Endodermal cell (in vitro differentiated cells): ENCODE data around the gene TDRD10. TPM values are rescaled to one million over a fixed set of nuclear protein-coding genes. Genes with fewer than 3 reads are reported as not detected.

Experiments used
- DNase-seq: peaks from one replicate; pipeline ENCODE4 v3.0.0-alpha.2; 2017
- H3K27ac ChIP-seq: 2 replicates; pipeline ENCODE4 v1.5.1; 2013; ENCODE audit warnings: mild to moderate bottlenecking, low read depth, low read length, moderate library complexity
- H3K27me3 ChIP-seq: 2 replicates; pipeline ENCODE4 v1.6.1; 2013; ENCODE audit warnings: mild to moderate bottlenecking, low read length, moderate library complexity; ENCODE audit not compliant: insufficient read depth, control insufficient read depth, poor library complexity, severe bottlenecking
- H3K36me3 ChIP-seq: 2 replicates; pipeline ENCODE4 v1.7.0; 2013; ENCODE audit warnings: mild to moderate bottlenecking, low read length, moderate library complexity; ENCODE audit not compliant: control insufficient read depth, insufficient read depth
- H3K4me1 ChIP-seq: one replicate; pipeline ENCODE4 v1.7.0; 2013; ENCODE audit warnings: low read length; ENCODE audit not compliant: control insufficient read depth, insufficient read depth
- H3K4me3 ChIP-seq: 2 replicates; pipeline ENCODE4 v1.5.1; 2013; ENCODE audit warnings: mild to moderate bottlenecking, low read length, moderate library complexity
- H3K9ac ChIP-seq: 2 replicates; pipeline ENCODE4 v1.6.1; 2013; ENCODE audit warnings: mild to moderate bottlenecking, low read length, moderate library complexity; ENCODE audit not compliant: poor library complexity, severe bottlenecking; ENCODE audit errors: extremely low read depth
- H3K9me3 ChIP-seq: 2 replicates; pipeline ENCODE4 v1.6.1; 2013; ENCODE audit warnings: mild to moderate bottlenecking, low read length, moderate library complexity; ENCODE audit not compliant: control insufficient read depth
- H3K27ac Mint-ChIP-seq: 2 replicates; pipeline ENCODE4 v1.8.0; 2020; ENCODE audit warnings: mixed read lengths
- H3K27me3 Mint-ChIP-seq: 2 replicates; pipeline ENCODE4 v1.8.0; 2021; ENCODE audit warnings: mild to moderate bottlenecking, mixed read lengths; ENCODE audit not compliant: insufficient read depth
- H3K36me3 Mint-ChIP-seq: 2 replicates; pipeline ENCODE4 v1.8.0; 2020; ENCODE audit warnings: low read depth, mixed read lengths
- H3K4me1 Mint-ChIP-seq: 2 replicates; pipeline ENCODE4 v1.8.0; 2020; ENCODE audit warnings: mixed read lengths
- H3K4me3 Mint-ChIP-seq: 2 replicates; pipeline ENCODE4 v1.8.0; 2020; ENCODE audit warnings: mild to moderate bottlenecking, moderate library complexity, mixed read lengths
- H3K9me3 Mint-ChIP-seq: 2 replicates; pipeline ENCODE4 v1.8.0; 2020; ENCODE audit warnings: mild to moderate bottlenecking, mixed read lengths
- WGBS, 2 experiments: methylation state at CpG; one replicate each; pipeline versions ENCODE4 v1.1.5 to v1.1.7; 2013; ENCODE audit warnings: missing lambda C conversion rate in 2 of 2, mixed read lengths in 1 of 2; ENCODE audit not compliant: insufficient coverage in 1 of 2, insufficient read length in 1 of 2; 5-methylcytosine and 5-hydroxymethylcytosine counted together
- total RNA-seq, 2 donors: library from RNA; stranded (reverse); fragmentation: NEBNext Ultra II Directional in 1 of 2; extraction: Animal tissue kit (Norgen Biotek cat#: 25700) in 1 of 2; gene quantifications; 2 replicates in 1 of 2; 3 replicates in 1 of 2; pipeline ENCODE4 v1.2.1, GENCODE V29; 2021
- TF ChIP-seq, protein P1 (sequence below): fragments of 200-600 bp; sonication (generic); conservative IDR thresholded peaks from 2 replicates; pipeline ENCODE4 v1.5.0; 2021; ENCODE audit warnings: antibody characterized with exemption, mild to moderate bottlenecking

The TDRD10 gene
- total RNA-seq, 2 donors from 2014 or later = not detected

DNA sequence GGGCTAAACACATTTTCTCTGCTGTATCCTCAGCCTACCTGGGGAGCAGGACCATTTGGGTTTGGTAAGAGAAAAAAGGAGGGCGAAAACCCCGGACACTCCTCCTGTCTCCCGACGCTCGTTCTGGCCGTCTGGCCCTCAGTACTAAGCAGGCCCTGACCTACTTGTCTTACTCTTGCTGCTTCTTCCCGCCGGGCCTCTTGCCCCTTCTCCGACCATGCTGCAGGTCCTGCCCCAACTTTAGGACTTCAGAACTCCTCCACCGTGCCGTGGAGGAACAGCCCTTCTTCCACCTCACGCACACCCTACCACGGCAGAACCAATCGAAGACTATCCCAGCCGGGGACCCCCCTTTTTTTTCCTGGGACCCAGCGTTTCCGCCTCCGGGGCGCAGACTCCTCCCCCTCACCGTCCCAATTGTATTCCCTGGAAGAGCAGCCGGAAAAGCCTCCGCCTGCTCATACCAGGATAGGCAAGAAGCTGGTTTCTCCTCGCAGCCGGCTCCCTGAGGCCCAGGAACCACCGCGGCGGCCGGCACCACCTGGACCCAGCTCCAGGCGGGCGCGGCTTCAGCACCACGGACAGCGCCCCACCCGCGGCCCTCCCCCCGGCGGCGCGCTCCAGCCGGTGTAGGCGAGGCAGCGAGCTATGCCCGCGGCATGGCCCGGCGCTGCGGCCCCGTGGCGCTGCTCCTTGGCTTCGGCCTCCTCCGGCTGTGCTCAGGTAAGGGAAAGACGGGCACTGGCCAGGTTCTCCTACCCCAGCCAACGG lies 65.6 kb downstream of the TDRD10 start, which contains the start of gene CHRNB2:
Gene CHRNB2, plus strand, starts transcription at position 393 of the 771 bp plus-strand sequence. Its CDS starts 267 bp downstream, at position 660.
- Histone ChIP-seq H3K9ac (no peak within 1 kb of the TSS), H3K27me3 (peaks cover 47% of the 10 kb centered on the region), H3K4me3 (peak within 1 kb of the TSS; percentile 74), H3K27ac (no peak within 1 kb of the TSS), H3K36me3 (no peaks in the 10 kb centered on the region), H3K4me1 (no peaks in the 10 kb centered on the region), H3K9me3 (no peaks in the 10 kb centered on the region)
- TF ChIP-seq, protein P1, sequence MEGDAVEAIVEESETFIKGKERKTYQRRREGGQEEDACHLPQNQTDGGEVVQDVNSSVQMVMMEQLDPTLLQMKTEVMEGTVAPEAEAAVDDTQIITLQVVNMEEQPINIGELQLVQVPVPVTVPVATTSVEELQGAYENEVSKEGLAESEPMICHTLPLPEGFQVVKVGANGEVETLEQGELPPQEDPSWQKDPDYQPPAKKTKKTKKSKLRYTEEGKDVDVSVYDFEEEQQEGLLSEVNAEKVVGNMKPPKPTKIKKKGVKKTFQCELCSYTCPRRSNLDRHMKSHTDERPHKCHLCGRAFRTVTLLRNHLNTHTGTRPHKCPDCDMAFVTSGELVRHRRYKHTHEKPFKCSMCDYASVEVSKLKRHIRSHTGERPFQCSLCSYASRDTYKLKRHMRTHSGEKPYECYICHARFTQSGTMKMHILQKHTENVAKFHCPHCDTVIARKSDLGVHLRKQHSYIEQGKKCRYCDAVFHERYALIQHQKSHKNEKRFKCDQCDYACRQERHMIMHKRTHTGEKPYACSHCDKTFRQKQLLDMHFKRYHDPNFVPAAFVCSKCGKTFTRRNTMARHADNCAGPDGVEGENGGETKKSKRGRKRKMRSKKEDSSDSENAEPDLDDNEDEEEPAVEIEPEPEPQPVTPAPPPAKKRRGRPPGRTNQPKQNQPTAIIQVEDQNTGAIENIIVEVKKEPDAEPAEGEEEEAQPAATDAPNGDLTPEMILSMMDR = no peak
- DNase-seq = peak; percentile 98
- peaks cover 11% of the 10 kb centered on the region for H3K4me1 Mint-ChIP-seq
- peak within 1 kb of the TSS; percentile 84 for H3K27ac Mint-ChIP-seq
- H3K36me3 Mint-ChIP-seq = no peaks in the 10 kb centered on the region
- no peaks in the 10 kb centered on the region for H3K9me3 Mint-ChIP-seq
- H3K4me3 Mint-ChIP-seq = peak within 1 kb of the TSS; percentile 70
- WGBS, 2 experiments = 8% methylated on average over 17 to 53 of the region's 53 CpGs
- H3K27me3 Mint-ChIP-seq = peaks cover 38% of the 10 kb centered on the region

DNA sequence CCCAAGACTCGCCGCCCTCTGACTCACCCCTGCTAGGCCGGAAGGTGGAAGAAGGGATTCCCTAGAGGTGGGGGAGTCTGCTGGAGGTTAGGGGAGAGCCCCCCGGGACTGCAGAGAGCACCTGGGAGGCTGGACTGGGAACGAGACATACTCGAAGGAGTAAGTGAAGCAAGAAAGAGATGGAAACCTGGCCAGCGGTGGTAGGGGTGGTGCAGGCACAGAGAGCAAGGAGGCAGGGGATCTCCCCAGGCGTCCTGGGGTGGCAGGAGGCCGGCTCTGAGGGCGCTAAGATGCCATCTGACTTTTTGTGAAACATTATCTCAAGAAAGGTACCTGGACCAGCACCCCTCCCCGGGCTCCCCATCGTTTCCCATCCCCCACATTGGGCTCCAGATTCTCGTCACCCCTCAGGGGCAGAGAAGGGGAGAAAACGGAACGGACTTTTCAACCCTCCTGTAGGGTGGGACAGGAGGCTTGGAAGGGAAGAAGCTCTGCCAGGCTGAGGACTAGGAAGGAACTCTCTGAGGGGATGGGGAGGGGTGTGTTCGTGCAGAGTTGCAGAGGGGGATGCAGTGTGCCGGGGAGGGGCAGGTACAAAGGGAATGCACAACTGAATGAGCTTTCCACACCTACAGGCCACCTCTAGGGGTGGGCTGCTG lies 66.3 kb downstream of the TDRD10 start:
- Mint-ChIP-seq H3K4me3 (peak overlapping the region; percentile 70), H3K27ac (no peak overlapping the region), H3K27me3 (peaks cover 38% of the 10 kb centered on the region), H3K36me3 (no peaks in the 10 kb centered on the region), H3K4me1 (peaks cover 11% of the 10 kb centered on the region), H3K9me3 (no peaks in the 10 kb centered on the region)
- H3K9ac ChIP-seq = no peak overlapping the region
- H3K4me3 ChIP-seq = peak overlapping the region; percentile 53
- H3K27me3 ChIP-seq = peaks cover 47% of the 10 kb centered on the region
- H3K36me3 ChIP-seq = no peaks in the 10 kb centered on the region
- no peaks in the 10 kb centered on the region for H3K9me3 ChIP-seq
- TF ChIP-seq, protein P1 = no peak
- no peaks in the 10 kb centered on the region for H3K4me1 ChIP-seq
- DNase-seq = no peak
- H3K27ac ChIP-seq = no peak overlapping the region
- WGBS, 2 experiments = 34 to 60% methylated on average over 6 to 17 of the region's 17 CpGs

DNA sequence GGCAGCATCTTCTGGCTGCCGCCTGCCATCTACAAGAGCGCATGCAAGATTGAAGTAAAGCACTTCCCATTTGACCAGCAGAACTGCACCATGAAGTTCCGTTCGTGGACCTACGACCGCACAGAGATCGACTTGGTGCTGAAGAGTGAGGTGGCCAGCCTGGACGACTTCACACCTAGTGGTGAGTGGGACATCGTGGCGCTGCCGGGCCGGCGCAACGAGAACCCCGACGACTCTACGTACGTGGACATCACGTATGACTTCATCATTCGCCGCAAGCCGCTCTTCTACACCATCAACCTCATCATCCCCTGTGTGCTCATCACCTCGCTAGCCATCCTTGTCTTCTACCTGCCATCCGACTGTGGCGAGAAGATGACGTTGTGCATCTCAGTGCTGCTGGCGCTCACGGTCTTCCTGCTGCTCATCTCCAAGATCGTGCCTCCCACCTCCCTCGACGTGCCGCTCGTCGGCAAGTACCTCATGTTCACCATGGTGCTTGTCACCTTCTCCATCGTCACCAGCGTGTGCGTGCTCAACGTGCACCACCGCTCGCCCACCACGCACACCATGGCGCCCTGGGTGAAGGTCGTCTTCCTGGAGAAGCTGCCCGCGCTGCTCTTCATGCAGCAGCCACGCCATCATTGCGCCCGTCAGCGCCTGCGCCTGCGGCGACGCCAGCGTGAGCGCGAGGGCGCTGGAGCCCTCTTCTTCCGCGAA lies 69.4 kb downstream of the TDRD10 start:
- 95 to 99% methylated on average over 49 to 59 of the region's 59 CpGs for WGBS, 2 experiments
- Mint-ChIP-seq H3K9me3 (no peaks in the 10 kb centered on the region), H3K4me3 (no peak overlapping the region), H3K27ac (no peak overlapping the region), H3K36me3 (no peaks in the 10 kb centered on the region), H3K4me1 (peaks cover 18% of the 10 kb centered on the region), H3K27me3 (peaks cover 32% of the 10 kb centered on the region)
- TF ChIP-seq, protein P1 = no peak
- Histone ChIP-seq H3K27me3 (peaks cover 28% of the 10 kb centered on the region), H3K27ac (no peak overlapping the region), H3K4me3 (no peak overlapping the region), H3K9ac (no peak overlapping the region), H3K36me3 (peaks cover 9% of the 10 kb centered on the region), H3K4me1 (peaks cover 7% of the 10 kb centered on the region), H3K9me3 (no peaks in the 10 kb centered on the region)
- peak; percentile 36 for DNase-seq
